SIG-M5 treated with dmso at 0.1 percent for 504 hours (cell line): Measurements from ENCODE around the gene ITCH.

Experiments
- DNase-seq: peaks from one replicate; lab custom pipeline; 2025; ENCODE audit not compliant: unreplicated experiment; lab: John Stamatoyannopoulos, UW

Gene ITCH

DNA sequence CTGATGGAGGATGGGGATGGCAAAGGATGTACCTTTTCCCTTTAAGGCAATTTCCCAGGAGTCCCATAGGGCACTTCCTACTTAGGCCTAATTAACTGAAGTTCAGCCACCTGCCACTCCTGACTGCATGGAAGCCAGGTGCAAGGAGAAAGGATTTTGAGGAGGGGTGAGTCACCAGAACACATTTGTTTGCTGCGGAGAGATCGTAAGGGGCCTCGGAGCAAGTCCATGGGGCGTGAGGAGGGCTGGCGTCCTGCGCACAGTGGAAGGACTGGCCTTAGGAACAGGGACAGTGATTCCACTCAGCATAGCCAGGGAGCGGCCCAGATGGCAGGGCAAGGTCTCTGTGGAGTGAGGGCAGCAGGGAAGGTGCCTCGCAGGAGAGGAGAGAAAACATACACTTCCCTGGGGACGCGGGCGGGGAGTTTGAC is 183.7 kb downstream of the ITCH start:
- DNase-seq = no peak

DNA sequence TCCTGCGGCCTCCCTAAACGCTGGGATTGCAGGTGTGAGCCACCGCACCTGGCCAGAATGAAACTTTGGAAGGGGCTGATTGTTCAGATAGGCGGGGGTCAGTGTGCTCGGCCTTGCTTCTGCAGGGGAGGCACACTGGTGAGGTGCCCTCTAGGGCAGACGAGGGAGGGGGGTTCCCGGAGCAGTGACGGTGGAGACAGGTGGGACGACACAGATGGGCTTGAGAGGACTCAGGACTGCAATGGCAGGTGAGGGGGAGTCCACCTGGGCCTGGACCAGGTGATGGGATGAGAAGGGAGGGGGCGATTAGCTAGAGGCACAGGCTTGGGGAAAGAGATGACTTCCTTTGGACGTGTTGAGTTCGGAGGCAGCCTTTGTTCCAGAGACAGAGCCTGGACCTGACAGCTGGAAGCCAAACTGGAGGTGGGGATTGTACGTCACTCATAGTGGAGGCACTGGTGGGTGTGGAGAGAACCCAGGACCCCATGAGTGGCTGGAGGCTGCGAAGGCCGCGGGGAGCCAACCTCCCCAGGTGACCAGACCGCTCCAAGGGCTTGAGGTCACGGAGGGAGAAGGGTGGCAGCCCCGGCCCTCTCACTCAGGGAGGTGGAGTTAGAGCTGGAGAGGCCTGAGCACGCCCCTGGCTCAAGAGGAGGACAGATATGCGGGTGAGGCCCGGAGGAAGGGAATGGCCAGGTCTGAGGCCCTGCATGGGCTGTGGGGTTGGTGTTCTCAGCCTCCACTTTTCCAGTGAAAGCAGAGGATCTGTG is 185.0 kb downstream of the ITCH start:
- DNase-seq = no peak

DNA sequence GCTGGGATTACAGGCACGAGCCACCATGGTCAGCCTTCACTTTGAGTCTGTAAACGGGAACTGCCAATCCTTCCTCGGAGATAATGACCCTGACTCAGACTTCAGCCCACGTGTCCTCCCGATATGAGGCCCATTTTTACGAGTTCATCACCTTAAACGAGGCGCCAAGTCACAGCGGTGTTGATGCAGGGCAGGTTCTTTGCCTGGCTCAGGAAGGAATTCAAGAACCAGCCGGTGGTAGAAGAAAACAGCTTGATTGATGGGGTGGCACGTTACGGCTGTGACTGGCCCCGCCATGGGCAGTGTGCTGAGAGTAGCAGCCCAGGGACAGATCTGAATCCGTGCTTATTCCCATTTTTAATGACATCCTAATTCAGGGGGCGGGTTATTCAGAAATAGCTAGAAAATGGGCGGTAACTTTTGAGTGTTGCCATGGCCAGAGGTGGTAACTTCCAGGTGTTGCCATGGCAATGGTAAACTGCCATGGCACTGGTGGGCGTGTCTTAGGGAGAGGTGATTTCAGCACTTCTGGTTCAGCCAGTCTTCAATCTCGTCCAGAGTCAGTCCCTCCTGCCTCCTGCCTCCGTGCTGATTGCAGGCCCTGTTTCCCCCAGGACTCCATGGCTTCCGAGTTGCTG is 186.3 kb downstream of the ITCH start:
- peak; percentile 31 for DNase-seq

DNA sequence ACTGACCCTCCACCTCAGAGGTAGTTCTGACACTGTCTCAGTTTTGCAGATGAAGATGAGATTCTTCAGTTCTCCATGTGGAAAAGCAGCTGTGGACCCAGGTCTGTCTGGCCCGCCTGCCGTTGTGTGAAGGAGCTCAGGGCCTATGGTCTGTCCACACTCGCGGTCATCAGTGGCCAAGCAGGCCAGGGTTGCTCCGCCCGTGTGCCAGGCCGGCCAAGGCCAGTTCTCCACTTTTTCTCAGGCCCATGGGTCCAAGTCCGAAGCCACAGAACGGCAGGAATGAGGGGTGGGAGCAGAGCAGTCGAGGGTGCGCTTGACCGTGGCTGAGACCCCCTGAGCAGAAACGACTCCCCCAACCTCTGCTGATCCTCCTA is 186.8 kb downstream of the ITCH start:
- DNase-seq = no peak

DNA sequence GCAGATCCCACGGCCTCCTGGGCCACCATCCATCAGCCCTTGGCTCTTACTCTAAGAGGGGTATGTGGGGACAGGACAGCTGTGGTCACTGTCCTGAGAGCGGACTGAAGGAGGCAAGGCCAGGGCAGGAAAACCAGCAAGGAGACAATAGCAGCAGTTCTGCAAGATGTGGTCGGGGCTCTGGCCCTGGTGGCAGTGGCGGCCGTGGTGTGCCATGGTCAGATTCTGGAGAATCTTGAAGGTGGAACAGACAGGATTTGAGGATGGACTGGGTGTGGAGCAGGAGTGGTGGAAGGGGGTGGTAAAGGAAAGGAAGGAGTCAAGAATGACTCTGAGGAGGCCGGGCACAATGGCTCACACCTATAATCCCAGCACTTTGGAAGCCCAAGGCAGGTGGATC is 189.5 kb downstream of the ITCH start:
- DNase-seq = no peak

DNA sequence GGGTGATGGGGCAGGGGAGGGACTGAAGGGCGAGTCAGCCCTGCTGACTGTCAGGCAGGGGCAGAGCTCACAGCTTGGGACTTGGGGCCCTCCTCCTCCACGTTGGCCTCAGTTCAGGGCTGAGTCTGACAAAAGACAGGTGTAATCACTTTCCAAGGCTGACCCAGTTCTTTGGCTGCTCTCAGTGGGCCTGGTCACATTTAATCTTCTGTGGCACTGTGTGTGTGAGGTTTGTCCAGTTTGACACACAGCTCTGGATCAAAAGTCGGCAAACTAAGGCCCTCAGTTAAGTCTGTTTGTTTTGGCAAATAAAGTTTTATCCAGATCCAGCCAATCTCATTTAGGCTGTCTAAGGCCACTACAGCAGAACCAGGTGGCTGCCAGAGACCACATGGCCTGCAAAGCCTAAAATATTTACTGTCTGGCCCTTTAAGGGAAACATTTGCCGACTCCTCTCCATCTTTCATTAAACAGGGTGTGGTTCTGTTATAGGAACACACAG is 190.3 kb downstream of the ITCH start:
- DNase-seq = no peak

DNA sequence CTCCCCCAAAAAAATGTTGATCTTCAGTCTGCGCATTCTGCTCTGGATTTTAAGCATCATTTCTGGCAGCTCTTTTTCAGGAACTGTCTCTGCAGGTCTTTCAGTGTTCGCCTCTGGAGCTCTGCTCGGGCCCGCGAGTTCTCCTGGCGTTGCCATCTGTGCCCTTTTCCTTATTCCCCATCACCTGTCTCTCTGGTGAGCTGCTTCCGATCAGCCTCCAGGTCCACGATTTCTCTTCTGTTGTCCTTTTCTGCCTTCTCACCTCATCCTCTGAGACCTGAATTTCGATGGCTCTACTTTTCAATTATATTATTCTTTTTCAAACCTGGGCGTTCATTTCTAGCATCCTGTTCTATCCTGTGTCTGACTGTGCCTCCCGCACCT is 194.9 kb downstream of the ITCH start:
- no peak for DNase-seq

DNA sequence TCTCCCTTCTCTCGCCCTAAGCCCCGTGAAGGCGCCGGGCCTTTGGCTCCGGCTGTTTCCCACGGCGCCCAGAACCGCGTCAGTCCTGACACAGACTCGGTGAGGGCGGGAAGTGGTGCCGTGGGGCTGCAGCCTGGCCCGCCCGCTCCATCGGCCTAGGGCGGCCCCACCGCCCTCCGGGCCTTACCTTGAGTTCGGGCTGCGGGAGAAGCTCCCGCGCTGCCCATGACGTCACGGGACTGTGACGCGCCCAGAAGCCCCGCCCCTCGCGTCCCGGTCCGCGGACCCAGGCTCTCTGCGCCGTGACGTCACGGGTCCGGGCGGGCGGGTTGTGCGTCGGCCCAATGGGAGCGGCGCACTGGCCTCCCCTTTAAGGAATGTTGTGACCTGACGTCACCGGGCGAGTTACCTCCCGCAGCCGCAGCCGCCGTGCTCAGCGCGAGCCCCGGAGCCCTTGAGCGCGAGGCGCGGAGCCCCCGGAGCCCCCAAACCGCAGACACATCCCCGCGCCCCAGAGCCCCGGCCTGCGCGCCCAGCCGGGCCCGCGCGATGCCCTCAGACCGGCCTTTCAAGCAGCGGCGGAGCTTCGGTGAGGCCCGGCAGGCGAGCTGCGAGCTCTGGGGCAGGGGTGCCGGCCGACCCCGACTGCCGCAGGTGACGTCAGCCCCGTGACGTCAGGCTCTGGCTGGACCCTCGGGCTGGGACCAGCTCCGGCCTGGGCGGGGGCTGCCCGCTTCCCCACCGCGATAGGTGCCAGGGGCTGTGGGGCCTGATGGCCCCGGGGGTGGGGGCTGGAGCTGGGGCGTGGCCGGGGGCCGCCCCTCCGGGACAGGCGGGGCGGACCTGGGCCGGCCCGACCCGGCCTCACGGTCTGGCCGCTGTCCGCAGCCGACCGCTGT is 195.5 kb downstream of the ITCH start, which contains the start of gene MAP1LC3A:
Gene MAP1LC3A, plus strand, starts transcription at position 399 of the 899 bp plus-strand sequence. Its CDS starts 151 bp downstream, at position 550.
- no peak for DNase-seq

DNA sequence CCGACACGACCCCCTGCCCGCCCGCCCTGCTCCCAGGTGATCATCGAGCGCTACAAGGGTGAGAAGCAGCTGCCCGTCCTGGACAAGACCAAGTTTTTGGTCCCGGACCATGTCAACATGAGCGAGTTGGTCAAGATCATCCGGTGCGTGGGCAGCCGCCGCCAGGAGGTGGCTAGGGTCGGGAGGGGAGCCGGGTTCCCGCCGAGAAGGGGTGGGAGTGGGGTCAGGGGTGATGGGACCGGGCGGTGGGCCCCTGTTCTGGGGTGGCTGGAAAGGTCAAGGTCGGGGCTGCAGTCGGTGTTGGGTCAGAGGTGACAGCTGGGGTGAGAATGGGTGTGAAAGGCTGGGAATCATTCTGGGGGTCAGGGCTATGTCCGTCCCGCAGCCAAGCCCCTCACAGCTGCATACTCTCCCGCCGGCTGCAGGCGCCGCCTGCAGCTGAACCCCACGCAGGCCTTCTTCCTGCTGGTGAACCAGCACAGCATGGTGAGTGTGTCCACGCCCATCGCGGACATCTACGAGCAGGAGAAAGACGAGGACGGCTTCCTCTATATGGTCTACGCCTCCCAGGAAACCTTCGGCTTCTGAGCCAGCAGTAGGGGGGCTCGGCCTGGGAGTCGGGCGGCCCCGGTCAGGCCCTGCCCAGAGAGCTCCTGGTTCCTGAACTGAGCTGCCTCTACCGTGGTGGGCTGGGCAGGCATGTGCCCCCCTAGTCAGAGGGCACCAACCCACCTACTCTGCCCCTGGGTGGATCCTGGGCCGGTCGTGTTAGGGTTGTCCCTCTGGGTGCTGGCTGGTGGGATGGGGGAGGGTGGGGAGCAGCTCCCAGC is 196.5 kb downstream of the ITCH start:
- no peak for DNase-seq

DNA sequence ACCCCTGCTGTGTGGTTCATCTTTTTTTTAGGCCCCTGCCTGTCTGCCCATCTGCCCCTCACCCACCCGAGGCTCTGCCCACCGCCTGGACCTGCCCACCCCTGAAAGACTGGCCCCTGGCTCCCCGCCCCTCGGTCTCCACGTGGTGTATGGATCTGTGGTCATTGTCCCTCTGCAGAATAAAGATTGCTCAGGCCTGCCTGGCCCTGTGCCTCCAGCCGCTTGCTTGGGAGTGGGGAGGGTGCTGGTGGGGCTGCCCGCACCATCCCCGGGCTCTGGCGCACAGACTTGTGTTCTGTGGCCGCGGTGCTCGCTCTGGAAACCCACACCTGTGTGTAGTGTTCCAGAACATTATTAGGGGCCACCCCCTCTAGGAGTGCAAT is 197.1 kb downstream of the ITCH start:
- DNase-seq = no peak

DNA sequence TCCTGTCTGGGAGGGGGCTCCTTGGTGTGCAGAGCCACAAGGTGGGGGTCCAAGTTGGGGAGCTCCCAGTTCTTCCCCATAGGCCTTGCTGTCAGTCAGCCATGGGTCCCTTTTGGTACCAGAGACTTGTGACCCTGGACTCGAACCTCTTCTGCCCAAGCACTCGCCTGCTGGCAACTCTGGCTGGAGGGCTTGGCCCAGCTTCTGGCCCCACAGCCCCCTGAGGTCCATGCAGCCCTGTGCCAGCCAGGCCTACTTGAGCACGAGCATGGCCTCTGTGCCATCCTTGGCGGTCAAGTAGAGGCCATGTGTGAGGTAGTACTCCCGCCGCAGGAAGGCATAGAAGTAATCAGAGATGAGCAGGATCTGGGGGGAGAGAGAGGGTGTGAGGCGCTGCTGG is 197.5 kb downstream of the ITCH start:
- no peak for DNase-seq
